NCI-H1694 (cell line): Measurements from ENCODE around the gene PRG2.

Experiments used
- DNase-seq: peaks from one replicate; lab custom pipeline; 2025; lab: John Stamatoyannopoulos, UW

The PRG2 gene, protein sequence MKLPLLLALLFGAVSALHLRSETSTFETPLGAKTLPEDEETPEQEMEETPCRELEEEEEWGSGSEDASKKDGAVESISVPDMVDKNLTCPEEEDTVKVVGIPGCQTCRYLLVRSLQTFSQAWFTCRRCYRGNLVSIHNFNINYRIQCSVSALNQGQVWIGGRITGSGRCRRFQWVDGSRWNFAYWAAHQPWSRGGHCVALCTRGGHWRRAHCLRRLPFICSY

DNA sequence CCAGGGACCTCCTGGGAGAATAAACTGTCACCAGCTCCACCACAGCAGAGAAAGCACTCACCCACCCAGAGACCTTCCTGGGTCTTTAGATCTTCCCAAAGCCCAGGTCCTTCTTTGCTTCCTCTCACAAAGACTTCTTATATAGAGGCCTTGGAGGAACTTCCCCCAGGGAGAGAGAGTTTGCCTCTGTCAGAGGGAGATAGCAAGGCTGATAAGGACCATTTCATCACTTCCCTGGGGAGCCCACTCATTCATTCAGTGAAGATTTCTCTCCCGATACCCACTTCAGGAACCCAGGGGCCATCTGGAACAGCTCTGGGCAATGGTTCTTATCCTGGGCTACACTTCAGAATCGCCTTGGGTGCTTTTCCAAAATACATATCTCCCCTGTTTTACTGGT lies at the start of gene PRG2:
PRG2 (minus strand) TSS at position 116 of the 400 bp plus-strand sequence. CDS start 706 bp downstream, outside the sequence.
- DNase-seq = no peak

GRCh38 chr11:57439786-57440185 lies 49.3 kb upstream of the PRG2 start:
- DNase-seq = no peak

GRCh38 chr11:57438345-57439285 lies 48.2 kb upstream of the PRG2 start:
- DNase-seq = no peak

GRCh38 chr11:57436031-57436430 lies 45.6 kb upstream of the PRG2 start:
- no peak for DNase-seq

DNA sequence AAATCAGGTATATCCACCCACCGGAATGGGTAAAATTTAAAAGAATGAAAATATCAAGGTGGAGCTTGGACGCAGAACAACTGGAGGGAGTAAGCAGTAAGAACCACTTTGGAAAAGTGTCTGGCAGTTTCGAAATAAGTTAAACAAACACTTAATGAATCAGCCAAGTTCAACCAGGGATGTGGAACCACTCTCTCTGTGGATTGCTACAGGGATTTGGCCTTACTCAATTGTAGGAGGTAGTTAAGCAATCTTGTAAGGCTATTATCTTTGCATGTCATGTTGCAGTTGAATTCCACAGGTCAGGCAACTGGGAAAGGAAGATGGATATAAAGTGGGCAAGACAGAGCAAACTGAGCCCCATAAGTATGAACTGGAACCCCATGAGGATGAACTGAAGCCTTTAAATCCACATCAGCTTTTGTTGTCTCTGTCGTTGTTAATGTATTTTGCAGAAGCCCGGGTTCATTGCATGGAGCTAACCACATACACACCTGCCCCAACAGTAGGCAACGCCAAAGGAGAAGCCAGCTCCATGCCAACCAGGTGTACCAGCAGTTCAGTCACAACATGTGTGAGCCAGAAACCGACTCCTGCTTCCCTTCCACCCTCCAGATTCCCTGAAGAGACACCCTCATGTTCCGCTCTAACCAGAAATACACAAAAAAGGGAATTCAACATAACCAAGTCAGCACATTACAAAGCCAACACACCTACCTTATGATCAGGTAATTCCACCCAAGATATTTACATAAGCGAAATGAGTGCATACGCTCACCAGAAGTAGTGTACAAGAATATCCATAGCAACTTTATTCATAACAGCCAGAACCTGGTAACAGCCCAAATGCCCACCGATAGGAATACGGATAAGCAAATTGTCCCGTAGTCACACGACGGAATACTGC lies 44.4 kb upstream of the PRG2 start:
- no peak for DNase-seq

DNA sequence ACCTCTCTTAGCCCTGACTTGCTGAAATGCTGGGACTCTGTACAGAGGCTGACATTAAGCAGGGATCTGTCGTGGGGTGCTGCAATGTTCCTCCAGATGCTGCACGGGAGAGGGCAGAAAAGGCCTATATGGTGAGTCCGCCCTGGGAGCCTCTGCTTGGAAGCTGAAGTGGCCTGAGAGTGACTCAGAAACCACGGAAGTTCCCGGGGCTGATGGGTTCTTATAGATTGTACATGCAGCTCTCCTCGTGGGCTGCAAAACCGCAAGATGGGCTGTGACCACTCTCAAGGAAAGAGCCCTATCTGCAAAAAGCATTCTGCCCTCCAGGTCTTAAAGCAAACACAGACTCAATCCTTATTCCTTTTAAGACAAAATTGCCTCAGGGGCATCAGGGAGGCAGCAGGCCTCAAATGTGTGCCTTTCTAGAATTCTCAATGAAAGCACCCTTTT lies 42.3 kb upstream of the PRG2 start:
- DNase-seq = no peak

DNA sequence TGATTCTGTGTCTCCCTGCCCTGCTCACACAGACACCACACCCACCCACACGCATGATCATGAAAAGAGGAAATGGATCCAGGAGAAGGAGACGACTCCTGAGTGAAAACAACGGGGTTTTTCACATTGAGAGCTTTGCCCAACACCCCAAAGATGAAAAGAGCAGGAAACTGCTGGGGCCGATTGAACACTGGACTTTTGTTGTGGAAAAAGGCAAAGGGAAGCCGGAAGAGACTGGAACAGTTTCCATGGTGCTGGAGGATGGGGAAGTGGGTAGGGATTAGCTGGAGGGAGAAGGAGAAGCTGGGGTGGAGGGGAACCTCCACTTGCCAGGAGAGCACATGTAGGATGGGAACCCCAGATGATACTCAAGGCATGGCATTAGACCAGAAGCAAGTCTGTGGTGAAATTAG lies 41.7 kb upstream of the PRG2 start:
- no peak for DNase-seq

- DNase-seq = no peak
Measured at GRCh38 chr11:57430952-57431351, 40.5 kb upstream of the PRG2 start.

DNA sequence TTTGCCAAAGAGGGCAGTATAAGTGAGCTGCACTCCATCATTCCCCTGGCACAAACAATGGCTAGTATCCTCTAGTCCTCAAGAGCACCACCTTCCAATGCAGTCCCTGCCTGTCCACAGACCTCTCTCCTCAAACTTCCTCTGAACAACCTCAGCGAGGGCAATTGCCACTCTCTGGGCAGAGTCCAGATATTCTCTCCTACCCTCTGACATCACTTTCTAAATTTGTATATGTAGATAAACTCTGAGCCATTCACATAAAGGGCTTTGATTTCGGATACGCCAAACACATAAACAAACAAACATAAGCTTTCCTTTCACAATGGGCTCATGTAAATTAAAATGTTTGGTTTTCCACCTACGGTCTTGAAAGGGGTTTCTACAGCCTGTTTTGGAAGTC lies 39.5 kb upstream of the PRG2 start:
- DNase-seq = no peak

DNA sequence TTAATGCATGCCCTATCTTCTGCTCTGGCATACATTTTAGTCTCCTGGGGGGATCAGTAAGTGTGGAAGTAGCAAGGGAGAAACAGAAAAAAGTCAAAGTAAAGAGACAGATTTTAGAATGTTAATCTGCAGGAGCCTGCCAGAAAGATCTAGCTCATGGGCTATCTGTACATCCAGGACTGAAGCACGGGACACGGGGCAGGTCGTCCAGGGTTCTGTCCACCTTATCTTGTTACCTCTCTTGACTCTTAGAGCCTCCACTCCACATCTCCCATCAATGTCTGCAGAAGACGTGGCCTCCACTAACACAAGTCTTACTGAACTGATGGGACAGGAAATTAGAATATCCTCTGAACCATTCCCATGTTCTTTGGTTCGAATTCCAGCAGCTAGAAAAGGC lies 38.2 kb upstream of the PRG2 start:
- no peak for DNase-seq

- no peak for DNase-seq
Measured at GRCh38 chr11:57427727-57428082, 37.3 kb upstream of the PRG2 start.

DNA sequence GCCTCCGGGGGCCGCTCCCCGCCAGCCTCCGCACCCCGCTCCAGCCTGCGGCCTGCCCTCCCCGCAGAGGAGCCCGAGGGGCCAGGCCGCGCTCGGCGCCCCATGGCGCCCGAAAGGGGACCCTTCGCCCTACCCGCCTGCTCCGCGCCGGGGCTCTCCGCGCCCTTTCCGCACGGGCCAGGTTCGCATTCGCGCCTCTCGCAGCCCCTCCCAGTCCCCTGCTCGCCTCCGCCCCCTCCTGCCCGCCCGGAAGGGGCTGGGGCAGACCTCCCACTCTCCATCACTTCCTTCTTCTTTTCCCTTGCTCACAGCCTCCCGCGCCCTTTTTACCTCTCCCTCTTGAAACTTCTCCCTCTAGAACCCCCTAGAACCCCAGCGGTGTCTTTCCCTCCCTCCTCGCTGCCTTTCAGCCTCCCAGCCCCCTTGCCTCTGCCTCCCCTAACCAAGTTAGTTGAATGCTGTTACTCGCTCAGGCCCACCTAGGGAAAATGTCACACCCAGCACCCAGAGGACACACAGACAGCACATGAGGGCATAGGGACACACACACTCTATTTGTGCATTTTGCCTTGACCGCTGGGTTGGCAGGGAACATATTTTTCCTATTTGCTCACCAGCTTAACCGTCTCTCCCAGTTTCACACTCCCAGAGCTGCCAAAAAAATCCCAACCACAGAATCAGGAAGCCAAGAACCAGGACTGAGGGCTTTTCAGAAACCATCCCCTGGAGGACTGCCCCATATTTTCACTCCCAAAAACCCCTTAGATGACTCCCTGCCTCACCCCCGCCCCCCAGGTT lies 36.7 kb upstream of the PRG2 start, which contains the start of gene SLC43A3:
SLC43A3 (minus strand) TSS at position 193 of the 798 bp plus-strand sequence. CDS start 949 bp downstream, outside the sequence.
- DNase-seq = no peak

DNA sequence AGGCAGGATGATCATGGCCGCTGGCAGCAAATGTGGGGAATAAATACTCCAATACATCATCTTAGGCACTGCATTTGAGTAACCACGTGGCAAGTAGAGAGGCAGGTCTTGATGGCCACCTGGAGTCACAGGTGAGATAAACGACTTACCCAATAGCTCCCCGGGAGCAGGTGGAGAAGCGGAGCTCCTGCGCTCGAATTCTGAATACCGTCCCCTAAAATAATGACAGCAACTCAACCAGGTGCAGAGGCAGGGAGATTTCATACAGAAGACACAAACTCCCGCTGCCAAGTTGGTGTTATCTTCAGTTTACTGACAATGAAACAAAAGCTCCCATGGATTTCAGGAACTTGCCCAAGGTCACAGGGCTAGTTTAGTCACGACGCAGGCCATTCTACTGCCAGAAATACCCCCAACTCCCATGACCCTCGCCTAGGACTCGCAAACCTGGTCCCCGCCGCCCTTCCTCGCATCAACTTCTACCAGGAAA lies 36.0 kb upstream of the PRG2 start:
- DNase-seq = no peak

GRCh38 chr11:57425565-57426438 lies 35.4 kb upstream of the PRG2 start:
- no peak for DNase-seq

- no peak for DNase-seq
Measured at GRCh38 chr11:57424792-57425564, 34.5 kb upstream of the PRG2 start.

- DNase-seq = no peak
Measured at GRCh38 chr11:57424137-57424791, 33.8 kb upstream of the PRG2 start.

- DNase-seq = no peak
Measured at GRCh38 chr11:57422669-57423068, 32.2 kb upstream of the PRG2 start.

GRCh38 chr11:57421805-57422204 lies 31.4 kb upstream of the PRG2 start:
- DNase-seq = no peak

- DNase-seq = no peak
Measured at GRCh38 chr11:57421066-57421465, 30.6 kb upstream of the PRG2 start.
